ENCODE measurements around the gene MUC5AC. TPM values are rescaled to one million over a fixed set of nuclear protein-coding genes. Genes with fewer than 3 reads are reported as not detected.
"Not testable (repeated sequence)": the region's sequence is repeated elsewhere in the genome, so short reads cannot be mapped to it uniquely, and the experiment has no call there.

Gene MUC5AC
- polyA plus RNA-seq, 3 donors: 0.01 to 0.03 (median 0.03) TPM

DNA sequence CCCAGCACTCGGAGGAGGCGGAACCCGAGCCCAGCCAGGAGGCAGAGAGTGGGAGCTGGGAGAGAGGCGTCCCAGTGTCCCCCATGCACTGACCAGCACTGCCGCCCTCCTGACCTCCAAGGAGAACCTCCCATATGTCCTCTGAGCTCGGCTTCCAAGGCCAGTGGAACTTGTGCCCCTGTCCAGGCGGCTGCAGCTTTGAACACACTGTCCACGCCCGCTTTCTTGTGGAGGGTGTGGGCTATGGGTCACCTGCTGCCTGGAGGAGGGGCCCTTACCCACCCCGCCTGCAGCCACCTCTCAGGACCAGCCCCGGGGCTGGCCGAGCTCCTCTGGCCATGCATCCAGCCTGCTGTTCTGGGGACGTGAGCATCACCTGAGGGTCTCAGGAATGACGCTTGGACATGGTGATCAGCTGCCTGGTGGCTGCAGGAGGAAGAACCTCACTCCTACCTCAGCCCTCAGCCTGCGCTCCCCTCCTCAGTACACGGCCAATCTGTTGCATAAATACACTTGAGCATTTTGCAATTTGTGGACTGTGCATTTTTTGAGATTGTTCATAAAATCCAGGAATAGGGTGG is 42.9 kb downstream of the MUC5AC start:
- no peak for DNase-seq (ENCODE audit: extremely low read depth in 1 of 11, low read depth in 9 of 11, low spot score in 4 of 11)

DNA sequence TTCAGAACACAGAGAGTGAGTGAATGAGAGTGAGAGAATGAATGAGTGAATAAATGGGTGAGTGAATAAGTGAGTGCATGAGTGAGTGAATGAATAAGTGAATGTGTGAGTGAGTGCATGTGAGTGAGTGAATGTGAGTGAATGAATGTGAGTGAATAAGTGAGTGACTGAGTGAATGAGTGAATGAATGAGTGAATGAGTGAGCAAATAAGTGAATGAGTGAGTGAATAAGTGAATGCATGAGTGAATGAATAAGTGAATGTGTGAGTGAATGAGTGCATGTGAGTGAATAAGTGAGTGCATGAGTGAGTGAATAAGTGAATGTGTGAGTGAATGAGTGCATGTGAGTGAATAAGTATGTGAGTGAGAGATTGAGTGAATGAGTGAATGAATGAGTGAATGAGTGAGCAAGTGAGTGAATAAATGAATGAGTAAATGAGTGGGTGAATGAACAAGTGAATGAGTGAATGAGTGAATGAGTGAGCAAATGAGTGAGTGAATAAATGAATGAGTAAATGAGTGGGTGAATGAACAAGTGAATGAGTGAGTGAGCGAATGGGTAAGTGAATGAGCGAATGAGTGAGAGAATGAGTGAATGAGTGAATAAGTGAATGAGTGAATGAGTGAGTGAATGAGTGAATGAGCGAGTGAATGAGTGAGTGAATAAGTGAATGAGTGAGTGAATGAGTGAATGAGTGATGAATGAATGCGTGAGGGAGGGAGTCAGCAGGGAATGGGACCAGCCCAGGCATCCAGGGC is 43.8 kb downstream of the MUC5AC start:
- DNase-seq (ENCODE audit: extremely low read depth in 1 of 11, low read depth in 9 of 11, low spot score in 4 of 11): no peak

DNA sequence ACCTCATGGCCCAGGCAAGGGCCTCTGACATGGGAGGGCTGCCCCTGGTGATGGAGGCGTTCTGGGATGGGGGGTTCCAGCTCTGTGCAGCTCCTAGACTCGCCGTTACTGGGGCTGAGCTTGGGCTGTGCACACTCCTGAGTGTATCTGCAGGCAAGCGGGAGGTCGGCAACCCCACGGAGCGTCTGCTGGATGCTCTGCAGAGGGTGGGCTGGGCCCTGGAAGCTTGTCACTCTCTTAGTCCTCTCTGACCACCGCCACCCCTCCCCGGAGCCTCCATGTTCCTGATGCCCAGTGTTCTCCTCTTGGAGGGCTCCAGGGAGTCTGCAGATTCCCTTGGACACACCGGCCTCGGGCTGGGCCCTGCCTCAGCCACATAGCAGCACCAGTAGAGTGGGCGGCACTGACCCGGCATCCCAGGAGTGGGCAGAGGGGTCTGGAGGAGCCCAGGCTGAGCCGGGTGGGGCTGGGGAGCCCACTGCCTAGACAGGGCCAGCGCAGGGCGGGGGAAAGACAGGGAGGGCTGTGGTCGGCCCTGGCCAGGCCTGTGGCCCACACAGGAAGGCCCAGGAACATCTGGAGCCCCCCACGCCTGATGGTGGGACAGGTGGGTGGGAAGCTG is 44.5 kb downstream of the MUC5AC start:
- DNase-seq (ENCODE audit: extremely low read depth in 1 of 11, low read depth in 9 of 11, low spot score in 4 of 11): no peak

DNA sequence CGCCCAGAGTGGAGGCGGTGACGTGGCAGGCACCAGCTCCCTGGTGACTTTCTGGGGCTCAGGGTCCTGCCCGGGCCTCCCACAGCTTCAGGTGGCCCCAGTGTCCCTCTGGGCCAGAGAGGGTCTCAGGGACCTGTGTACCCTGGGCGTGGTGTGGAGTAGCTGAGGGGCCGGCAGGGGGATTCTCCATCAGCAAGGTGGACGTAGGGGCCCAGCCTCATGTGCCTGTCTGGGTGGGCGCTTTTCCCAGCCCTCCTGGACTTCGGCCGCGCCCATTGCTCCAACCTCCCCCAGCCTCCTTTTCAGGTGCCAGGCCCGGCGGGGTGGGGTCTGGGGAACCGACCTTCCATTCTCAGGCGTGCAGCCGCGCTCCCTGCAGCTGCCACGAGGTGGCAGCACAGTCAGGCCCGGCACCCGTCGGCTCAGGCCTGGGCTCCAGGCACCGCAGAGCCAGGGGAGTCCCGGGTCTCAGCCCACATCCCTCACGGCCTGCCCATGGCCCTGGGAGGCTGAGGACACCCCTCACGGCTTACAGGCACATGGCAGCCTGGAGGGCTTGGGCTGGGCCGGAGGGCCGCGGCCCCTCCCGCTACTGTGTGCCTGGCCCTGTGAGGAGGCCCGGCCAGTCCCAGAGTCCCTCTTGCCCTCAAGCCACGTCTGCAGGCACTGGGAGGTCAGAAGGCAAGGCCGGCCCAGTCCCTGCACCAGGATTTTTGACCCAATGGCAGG is 45.2 kb downstream of the MUC5AC start:
- peak in 7 of 11 donors; percentile 9 to 41 (median 24) for DNase-seq (ENCODE audit: extremely low read depth in 1 of 11, low read depth in 9 of 11, low spot score in 4 of 11)

DNA sequence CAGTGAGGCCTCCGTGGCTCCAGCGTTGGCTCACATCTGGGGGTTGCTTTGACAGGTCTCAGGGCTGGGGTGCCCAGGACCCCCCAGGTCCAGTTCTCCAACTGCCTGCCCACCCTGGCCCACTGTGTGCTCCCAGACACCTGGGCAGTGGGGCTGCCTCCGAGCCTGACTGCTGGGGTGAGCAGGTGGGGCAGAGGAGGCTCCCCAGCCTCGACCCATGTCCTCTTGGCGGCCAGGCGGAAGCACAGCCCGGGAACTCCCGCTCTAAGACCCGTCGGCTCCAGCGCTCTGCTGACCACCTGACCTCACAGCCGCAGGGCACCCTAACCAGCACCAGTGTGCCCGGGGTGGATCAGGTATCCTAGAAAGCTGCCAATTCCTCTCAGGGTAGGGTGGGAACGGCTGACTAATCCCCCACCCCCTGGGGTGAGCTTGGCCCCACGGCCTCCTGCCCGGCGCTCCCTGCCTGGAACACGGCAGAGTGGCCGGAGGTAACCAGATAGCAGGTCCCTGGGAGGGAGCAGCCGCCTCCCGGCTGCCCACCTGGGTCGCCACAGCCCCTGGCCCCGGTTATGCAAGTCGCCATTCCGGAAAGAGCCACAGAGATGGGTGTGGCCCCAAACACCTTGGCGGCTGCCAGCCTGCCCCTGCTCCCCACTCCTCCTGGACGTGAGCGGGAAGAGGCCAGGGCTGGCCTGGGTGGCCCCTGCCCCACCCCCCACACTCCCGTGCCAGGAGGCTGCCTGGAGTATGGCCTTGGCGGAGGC is 45.9 kb downstream of the MUC5AC start:
- no peak for DNase-seq (ENCODE audit: extremely low read depth in 1 of 11, low read depth in 9 of 11, low spot score in 4 of 11)

DNA sequence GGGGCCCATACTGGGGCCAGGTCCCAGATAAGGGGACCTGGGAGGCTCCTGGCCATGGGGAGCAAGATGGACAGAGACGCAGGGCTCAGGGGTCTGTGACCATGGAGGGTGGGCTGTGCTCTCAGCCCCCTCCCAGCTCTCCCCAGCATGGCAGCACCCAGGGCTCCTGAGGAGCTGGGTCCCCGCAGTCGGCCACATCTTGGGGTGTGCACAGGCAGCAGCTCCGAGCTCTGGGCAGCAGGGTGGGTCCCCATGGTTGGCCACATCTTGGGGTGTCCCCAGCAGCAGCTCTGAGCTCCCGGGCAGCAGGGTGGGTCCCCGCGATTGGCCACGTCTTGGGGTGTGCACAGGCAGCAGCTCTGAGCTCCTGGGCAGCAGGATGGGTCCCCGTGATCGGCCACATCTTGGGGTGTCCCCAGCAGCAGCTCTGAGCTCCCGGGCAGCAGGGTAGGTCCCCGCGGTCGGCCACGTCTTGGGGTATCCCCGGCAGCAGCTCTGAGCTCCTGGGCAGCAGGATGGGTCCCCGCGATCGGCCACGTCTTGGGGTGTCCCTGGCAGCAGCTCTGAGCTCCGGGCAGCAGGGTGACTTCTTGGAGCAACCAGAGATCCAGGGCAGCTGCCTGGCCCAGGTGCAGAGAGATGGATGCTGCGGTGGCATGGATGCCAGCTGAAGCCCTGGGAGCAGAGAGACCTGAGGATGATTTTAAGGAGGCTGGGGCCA is 46.8 kb downstream of the MUC5AC start:
- DNase-seq (ENCODE audit: extremely low read depth in 1 of 11, low read depth in 9 of 11, low spot score in 4 of 11): no peak

DNA sequence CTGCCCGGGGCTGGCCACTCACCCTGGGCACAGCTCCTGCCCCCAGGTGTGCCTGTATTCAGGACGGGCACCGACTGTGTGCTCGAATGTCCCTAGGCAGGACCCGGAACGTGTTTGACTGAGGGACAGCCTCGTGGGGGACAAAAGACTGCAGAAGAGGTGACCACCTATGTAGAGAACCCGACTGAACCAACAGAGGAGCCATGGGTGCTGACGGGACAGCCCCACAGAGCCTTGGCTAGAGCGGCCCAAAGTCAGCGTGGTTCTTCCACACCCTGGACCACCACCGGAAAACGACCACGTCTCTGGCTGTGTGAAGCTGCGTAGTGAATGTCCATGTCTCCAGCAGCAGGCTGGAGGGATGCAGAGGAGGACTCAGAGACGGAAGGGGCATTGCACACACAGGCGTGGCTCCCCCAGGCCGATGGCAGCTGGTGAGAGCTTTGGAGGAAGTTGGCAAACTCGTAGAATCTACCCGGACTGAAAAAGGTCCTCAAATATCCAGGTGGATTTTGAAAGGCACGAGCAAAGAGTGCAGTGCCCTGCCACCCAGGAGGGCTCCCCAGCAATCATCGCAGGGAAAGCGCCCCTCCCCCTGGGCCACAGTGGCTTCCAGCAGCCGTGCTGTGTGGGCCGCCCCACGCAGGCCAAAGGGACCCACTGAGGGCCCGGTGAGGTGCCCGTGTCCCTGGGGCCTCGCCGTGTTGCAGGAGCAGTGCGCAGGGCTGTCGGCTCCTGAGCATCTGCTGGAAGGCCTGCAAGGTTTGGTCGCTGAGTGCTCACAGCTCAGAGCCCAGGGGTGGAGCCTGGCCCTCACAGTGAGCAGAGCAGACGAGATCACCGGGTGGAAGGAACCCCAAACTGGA is 47.6 kb downstream of the MUC5AC start:
- DNase-seq (ENCODE audit: extremely low read depth in 1 of 11, low read depth in 9 of 11, low spot score in 4 of 11): no peak

DNA sequence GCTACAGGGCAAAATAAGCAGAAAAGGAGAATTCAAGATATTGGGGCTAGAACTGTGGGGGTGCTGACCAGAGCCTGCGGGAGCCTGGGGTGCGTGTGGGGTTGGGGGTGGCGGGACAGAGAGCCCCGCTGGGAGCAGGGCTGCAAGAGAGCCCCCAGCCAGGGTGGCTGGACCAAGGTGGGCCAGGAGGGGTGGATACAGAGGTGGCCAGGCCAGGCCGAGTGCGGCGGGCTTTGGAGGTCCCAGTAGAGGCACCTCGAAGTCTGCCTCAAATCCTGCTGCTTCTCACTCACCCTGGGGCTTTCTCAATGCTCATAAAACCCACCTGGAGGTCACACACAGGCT is 48.2 kb downstream of the MUC5AC start:
- no peak for DNase-seq (ENCODE audit: extremely low read depth in 1 of 11, low read depth in 9 of 11, low spot score in 4 of 11)

DNA sequence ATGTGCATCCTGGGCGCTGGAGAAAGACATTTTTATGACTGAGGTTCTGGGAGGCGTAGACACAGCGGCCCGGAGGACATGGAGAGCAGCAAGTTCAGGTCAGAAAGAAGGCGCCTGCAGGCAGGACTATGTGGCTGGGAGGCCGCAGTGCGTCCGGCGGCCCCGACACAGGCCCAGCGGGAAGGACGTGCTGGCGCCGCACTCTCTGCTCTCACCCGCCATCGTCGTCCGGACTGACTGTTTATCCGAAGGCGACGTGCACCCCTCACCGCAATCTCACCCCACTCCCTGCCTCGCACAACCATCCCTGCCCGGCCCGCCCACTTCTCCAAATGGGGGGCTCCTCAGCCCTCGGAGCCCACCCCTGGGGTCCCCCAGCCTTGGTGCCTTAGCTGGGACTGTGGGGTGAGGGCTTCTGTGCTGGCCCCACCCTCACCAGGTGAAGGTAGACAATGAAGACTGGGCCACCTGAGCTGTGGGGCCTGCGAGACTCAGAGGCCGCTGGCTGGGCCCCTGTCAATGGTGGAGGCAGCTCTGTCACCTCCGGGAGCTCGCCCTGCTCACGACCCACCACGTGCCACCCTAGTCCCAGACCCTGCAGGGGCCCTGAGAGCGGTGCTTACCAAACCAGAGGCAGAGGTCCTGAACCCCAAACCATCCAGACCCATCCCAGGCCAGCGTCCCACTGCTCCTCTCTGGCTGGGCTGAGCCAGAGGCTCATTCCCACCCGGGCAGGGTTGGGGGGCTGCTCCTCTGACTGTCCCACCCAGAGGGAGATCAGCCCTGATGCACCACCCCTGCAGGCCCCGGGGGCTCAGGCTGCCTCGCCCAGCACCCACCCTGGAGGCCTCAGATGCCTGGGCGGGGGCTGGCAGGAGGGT is 48.9 kb downstream of the MUC5AC start:
- no peak for DNase-seq (ENCODE audit: extremely low read depth in 1 of 11, low read depth in 9 of 11, low spot score in 4 of 11)

DNA sequence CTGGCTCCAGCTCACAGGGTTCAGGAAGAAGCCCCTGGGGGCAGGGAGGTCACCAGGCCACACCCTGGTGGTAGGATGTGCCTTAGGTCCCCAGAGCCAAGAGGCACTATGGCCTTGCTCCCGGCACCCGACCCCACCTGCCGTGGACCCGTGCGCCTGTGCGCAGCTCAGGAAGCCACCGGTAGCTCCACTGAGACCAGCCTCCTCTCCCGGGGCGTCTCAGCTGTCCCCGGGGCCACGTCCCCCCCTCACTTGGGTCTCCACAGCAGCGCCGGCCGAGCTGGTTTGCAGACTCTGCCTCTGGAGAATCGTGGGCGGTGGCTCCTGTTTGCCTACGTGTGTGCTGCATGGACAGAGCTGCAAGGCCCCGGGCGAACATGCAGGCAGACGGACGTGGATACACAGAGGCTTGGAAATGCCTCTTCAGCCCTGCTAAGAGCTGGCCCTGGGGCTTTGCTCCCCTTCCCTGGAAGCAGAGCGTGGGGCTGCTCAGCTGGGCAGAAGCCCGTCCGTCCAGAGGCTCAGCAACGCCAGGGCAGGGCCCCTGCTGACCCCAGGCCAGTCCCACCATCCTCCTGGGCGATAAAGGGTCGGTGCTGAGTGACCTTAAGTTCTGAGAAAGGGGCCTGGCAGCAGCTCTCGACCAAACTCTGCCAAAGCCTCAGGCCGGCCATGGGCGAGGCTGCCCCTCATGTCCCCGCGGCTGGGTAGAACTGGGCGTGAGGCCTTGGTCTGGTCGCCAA is 49.8 kb downstream of the MUC5AC start:
- DNase-seq (ENCODE audit: extremely low read depth in 1 of 11, low read depth in 9 of 11, low spot score in 4 of 11): no peak

DNA sequence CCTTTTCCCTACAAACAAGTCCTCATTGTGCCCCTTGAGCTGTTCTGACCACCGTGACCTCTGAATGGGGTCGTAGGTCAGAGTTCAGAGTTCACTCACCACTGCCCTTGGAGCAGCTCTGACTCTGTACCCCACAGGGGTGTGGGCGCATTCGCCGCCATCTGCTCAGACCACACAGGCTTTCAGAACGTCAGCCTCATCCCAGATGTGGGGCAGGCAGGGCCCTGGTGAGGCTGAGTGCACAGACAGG is 50.3 kb downstream of the MUC5AC start:
- DNase-seq (ENCODE audit: extremely low read depth in 1 of 11, low read depth in 9 of 11, low spot score in 4 of 11): no peak

DNA sequence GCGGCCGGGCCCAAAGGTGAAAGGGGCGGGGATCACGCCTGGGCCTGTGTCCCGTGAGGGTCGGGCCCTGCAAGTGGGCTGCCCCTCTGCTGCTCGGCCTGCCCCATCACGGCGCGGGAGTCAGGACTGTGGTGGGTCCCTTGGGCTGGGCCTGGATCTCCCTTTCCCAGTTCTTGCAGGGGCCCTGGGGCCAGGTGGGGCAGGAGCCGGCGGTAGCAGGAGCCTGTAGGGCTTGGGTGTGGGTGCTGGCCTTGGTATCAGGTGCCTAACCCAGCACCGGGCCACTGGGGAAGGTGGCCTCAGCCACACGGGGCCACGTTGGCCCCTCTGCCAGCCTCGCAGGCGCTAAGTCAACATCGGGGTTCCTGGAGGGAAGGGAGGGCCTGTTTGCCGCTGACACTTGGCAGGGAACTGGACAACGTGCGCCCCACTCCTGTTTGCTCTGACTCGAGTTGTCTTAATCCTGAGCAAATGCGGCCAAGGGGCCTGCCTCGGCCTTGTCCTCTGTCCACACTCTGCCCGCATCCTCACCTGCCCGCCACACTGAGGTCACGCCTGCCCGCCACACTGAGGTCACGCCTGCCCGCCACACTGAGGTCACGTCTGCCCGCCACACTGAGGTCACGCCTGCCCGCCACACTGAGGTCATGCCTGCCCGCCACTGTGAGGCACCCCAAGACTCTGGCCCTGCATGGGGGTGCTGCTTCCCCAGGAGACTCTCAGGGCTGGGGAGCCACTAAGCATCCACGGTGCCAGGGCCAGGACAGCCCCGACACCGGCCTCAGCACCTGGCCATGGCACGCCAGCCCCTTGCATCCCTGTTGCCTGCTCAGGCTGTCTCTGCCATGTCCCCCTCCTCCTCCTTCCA is 50.9 kb downstream of the MUC5AC start:
- no peak for DNase-seq (ENCODE audit: extremely low read depth in 1 of 11, low read depth in 9 of 11, low spot score in 4 of 11)

DNA sequence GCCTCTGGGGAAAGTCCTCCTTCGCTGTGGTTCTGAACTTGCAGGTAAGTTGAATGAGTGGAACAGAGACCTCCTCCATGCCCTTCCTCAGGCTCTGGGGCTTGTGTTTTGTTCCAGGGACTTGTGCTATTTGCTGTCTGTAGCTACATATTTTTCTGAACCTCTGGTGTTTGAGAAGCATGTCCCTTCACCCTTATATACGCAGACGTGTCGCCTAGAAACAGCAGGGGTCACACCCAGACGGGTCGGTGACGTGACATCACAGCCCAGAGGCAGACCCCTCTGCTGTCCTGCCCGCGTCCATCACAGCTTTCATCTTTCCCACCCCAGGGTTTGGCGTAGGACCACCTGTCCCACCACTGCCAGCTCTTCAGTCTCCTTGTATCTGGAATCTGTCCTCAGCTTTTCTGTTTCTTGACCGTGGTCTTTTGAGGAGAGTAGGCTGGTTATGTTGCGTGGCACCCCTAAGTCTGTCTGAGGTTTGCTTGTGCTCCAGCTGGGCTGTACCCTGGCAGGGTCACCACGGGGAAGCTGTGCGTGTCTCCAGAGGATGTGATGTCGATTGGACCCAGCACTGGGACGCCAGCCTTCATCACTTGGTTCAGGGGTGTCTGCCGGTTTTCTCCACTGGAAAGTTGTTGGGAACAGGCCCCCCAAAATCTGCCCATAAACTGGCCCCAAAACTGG is 51.8 kb downstream of the MUC5AC start:
- DNase-seq (ENCODE audit: extremely low read depth in 1 of 11, low read depth in 9 of 11, low spot score in 4 of 11): no peak

DNA sequence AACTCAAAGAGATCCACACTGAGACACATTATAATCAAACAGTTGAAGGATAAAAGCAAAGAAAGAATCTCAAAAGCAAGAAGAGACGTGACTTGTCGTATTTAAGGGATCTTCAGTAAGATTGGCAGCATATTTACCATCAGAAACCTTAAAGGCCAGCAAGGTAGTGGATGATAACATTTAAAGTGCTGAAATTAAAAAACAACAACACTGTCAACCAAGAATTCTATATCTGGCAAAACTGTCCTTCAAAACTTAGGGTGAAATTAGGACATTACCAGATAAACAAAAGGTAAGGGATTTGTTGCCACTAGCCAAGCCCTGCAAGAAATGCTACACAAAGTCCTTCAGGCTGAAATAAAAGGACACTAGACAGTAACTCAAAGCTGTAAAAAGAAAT is 54.1 kb downstream of the MUC5AC start:
- no peak for DNase-seq (ENCODE audit: extremely low read depth in 1 of 11, low read depth in 9 of 11, low spot score in 4 of 11)

DNA sequence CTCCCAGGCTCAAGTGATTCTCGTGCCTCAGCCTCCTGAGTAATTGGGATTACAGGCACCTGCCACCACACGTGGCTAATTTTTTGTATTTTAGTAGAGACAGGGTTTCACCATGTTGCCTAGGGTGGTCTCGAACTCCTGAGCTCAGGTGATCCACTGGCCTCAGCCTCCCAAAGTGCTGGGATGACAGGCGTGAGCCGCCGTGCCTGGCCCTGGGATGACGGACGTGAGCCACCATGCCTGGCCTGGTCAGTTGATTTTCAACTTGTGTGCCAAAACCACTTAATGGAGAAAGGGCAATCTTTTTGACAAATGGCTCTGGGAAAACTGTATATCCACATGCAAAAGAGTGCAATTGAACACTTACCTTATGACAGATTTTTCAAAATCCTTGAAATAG is 58.1 kb downstream of the MUC5AC start:
- DNase-seq (ENCODE audit: extremely low read depth in 1 of 11, low read depth in 9 of 11, low spot score in 4 of 11): not testable (repeated sequence)

Measured in renal cortex interstitium (tissue), 11 donors.